ENCODE measurements around the gene ITGA3.

ITGA3 gene

GRCh38 chr17:50139185-50139783 is 83.4 kb downstream of the ITGA3 start:
- Histone ChIP-seq H3K27me3 (ENCODE audit: control insufficient read depth in 1 of 2, insufficient read depth in 1 of 2, low read length in 2 of 2) (no peaks in the 10 kb centered on the region), H2AFZ (ENCODE audit: low read depth, low read length) (no peak overlapping the region), H3K4me1 (ENCODE audit: control insufficient read depth, insufficient read depth, low read depth, low read length) (peaks cover 18% of the 10 kb centered on the region), H4K91ac (ENCODE audit: low read length) (no peak overlapping the region), H3K9ac (ENCODE audit: low read length) (no peak overlapping the region), H3K9me3 (ENCODE audit: control insufficient read depth, low read length) (peaks cover 4% of the 10 kb centered on the region), H3K36me3 (ENCODE audit: control insufficient read depth in 1 of 2, insufficient read depth in 2 of 2, low read depth in 1 of 2, low read length in 2 of 2) (peaks cover 93 to 98% of the 10 kb centered on the region in 2 experiments), H2BK15ac (ENCODE audit: low read depth, poor library complexity, severe bottlenecking) (no peak overlapping the region), H3K23ac (ENCODE audit: low read length in 2 of 2) (no peak overlapping the region), H3K4ac (ENCODE audit: low read depth in 1 of 2, low read length in 2 of 2) (no peak overlapping the region), H4K8ac (ENCODE audit: low read length) (no peak overlapping the region), H2BK120ac (ENCODE audit: low read depth, low read length) (no peak overlapping the region), H3K79me1 (replicated peaks; ENCODE audit: low read length, poor library complexity, severe bottlenecking) (peaks cover 50% of the 10 kb centered on the region), H2BK12ac (ENCODE audit: low read length in 2 of 2) (no peak overlapping the region), H3K4me3 (ENCODE audit: insufficient read depth in 1 of 2, low read depth in 1 of 2, low read length in 2 of 2) (no peak overlapping the region), H3K4me2 (ENCODE audit: low read length, poor library complexity, severe bottlenecking) (no peak overlapping the region), H2BK5ac (ENCODE audit: low read depth, low read length, poor library complexity, severe bottlenecking) (no peak overlapping the region), H2AK5ac (ENCODE audit: low read length, severe bottlenecking) (no peak overlapping the region), H3K18ac (ENCODE audit: low read depth in 1 of 2, low read length in 2 of 2) (no peak overlapping the region), H3K27ac (ENCODE audit: low read length, poor library complexity, severe bottlenecking) (no peak overlapping the region), H3K14ac (ENCODE audit: low read length in 2 of 2) (no peak overlapping the region)
- 94% methylated on average over 15 of the region's 15 CpGs for WGBS
- DNase-seq, result no peak

All from mesenchymal stem cell (in vitro differentiated cells and primary cell).